CD4-positive, alpha-beta T cell treated with Interleukin-4 for 4 hours (primary cell): ENCODE data around the gene NTNG1.

Experiments
- DNase-seq: peaks from one replicate; pipeline ENCODE4 v3.0.0-alpha.2; 2020

Gene NTNG1

GRCh38 chr1:107419003-107419402 is 278.2 kb downstream of the NTNG1 start:
- DNase-seq: no peak

GRCh38 chr1:107422901-107423300 is 282.1 kb downstream of the NTNG1 start:
- DNase-seq: no peak

GRCh38 chr1:107430540-107431228 is 289.8 kb downstream of the NTNG1 start:
- peak; percentile 29 for DNase-seq

GRCh38 chr1:107432108-107432507 is 291.3 kb downstream of the NTNG1 start:
- DNase-seq: no peak

- DNase-seq: no peak
Observed at GRCh38 chr1:107433068-107433467, 292.2 kb downstream of the NTNG1 start.

GRCh38 chr1:107433635-107434360 is 293.0 kb downstream of the NTNG1 start:
- DNase-seq: no peak

- no peak for DNase-seq
Observed at GRCh38 chr1:107434361-107434693, 293.5 kb downstream of the NTNG1 start.

- no peak for DNase-seq
Observed at GRCh38 chr1:107436552-107437241, 295.9 kb downstream of the NTNG1 start.

GRCh38 chr1:107439567-107439966 is 298.7 kb downstream of the NTNG1 start:
- DNase-seq: no peak

- no peak for DNase-seq
Observed at GRCh38 chr1:107442551-107442950, 301.7 kb downstream of the NTNG1 start.

GRCh38 chr1:107443027-107443426 is 302.2 kb downstream of the NTNG1 start:
- DNase-seq: no peak

GRCh38 chr1:107443860-107444259 is 303.0 kb downstream of the NTNG1 start:
- DNase-seq: no peak

- no peak for DNase-seq
Observed at GRCh38 chr1:107444302-107444701, 303.5 kb downstream of the NTNG1 start.

- DNase-seq: no peak
Observed at GRCh38 chr1:107449326-107449725, 308.5 kb downstream of the NTNG1 start.

- no peak for DNase-seq
Observed at GRCh38 chr1:107450899-107451664, 310.2 kb downstream of the NTNG1 start.

- no peak for DNase-seq
Observed at GRCh38 chr1:107451715-107452114, 310.9 kb downstream of the NTNG1 start.

GRCh38 chr1:107454791-107455190 is 314.0 kb downstream of the NTNG1 start:
- DNase-seq: no peak

GRCh38 chr1:107457989-107458388 is 317.1 kb downstream of the NTNG1 start:
- no peak for DNase-seq

- no peak for DNase-seq
Observed at GRCh38 chr1:107459204-107459904, 318.5 kb downstream of the NTNG1 start.

GRCh38 chr1:107460035-107460434 is 319.2 kb downstream of the NTNG1 start:
- no peak for DNase-seq

GRCh38 chr1:107464827-107465226 is 324.0 kb downstream of the NTNG1 start:
- no peak for DNase-seq

- DNase-seq: no peak
Observed at GRCh38 chr1:107467286-107467685, 326.4 kb downstream of the NTNG1 start.

GRCh38 chr1:107467811-107468210 is 327.0 kb downstream of the NTNG1 start:
- DNase-seq: no peak
